ENCODE data around the gene PRSS8.

DNA sequence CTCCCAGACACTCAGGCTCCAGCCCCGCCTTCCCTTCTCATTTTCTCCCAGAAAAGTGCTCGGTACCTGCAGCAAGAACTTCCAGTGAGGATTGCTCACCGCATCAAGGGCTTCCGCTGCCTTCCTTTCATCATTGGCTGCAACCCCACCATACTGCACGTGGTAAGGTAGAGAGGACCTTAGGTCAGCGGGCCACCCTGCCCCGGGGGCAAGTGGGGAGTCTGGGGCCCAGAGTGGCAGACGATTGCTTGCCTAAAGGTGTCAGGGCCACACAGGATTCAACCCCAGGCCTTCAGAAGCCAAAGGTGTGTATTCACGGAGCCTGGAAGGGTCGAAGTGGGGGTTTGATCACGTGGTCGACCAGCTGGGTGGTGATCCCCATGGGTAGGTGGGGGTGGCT lies 25.9 kb downstream of the PRSS8 start:
- TF ChIP-seq, protein P1, sequence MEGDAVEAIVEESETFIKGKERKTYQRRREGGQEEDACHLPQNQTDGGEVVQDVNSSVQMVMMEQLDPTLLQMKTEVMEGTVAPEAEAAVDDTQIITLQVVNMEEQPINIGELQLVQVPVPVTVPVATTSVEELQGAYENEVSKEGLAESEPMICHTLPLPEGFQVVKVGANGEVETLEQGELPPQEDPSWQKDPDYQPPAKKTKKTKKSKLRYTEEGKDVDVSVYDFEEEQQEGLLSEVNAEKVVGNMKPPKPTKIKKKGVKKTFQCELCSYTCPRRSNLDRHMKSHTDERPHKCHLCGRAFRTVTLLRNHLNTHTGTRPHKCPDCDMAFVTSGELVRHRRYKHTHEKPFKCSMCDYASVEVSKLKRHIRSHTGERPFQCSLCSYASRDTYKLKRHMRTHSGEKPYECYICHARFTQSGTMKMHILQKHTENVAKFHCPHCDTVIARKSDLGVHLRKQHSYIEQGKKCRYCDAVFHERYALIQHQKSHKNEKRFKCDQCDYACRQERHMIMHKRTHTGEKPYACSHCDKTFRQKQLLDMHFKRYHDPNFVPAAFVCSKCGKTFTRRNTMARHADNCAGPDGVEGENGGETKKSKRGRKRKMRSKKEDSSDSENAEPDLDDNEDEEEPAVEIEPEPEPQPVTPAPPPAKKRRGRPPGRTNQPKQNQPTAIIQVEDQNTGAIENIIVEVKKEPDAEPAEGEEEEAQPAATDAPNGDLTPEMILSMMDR (IDR thresholded peaks at IDR 0.05): no peak
- TF ChIP-seq POLR2A (IDR thresholded peaks at IDR 0.05) (no peak), EP300 (IDR thresholded peaks at IDR 0.05) (no peak)
